ENCODE data around the gene TAS2R19.
"Not testable (repeated sequence)": the region's sequence is repeated elsewhere in the genome, so short reads cannot be mapped to it uniquely, and the experiment has no call there.

Gene TAS2R19, protein sequence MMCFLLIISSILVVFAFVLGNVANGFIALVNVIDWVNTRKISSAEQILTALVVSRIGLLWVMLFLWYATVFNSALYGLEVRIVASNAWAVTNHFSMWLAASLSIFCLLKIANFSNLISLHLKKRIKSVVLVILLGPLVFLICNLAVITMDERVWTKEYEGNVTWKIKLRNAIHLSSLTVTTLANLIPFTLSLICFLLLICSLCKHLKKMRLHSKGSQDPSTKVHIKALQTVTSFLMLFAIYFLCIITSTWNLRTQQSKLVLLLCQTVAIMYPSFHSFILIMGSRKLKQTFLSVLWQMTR

DNA sequence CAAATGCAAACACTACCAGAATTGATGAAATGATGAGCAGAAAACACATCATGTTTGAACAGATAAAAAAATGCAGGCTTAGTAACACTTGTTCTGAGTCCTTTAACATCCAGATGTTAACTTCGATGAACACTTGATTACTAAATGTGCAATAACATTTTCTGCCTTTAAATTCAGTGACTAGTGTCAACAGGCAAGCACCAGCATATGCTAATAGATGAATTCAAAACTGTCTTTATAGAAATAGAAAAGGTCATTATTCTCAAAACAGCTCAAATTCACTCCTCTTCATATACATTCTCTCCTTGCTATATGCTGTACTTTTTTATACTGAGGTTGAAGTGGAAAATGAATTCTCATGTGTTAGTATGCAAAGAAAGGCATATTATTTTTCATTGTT is at the start of gene TAS2R19:
TAS2R19 (minus strand) TSS at position 101 of the 400 bp plus-strand sequence; CDS start at position 52, 49 bp downstream.
- no peak for DNase-seq (ENCODE audit: low read depth in 1 of 2, low spot score in 1 of 2)

DNA sequence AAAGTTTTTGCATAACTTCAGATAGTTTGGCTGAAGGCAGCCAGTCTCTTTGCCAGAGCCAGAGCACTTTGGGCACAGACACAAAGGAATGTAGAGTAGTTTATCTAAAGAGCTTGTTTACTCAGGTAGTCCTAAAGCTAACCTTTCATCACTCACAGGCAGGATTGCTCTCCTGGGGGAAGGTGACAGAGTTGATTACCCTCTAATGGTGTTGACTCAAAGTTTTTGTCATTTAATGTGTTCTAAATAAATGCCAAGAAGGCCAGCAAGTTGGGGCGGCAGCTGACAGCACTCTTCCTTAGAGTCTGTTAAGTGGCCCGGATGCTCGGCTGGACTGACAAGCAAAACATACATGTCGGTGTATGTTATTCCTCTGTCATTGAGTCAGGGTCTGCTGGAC is 49.0 kb upstream of the TAS2R19 start:
- DNase-seq (ENCODE audit: low read depth in 1 of 2, low spot score in 1 of 2) = no peak

DNA sequence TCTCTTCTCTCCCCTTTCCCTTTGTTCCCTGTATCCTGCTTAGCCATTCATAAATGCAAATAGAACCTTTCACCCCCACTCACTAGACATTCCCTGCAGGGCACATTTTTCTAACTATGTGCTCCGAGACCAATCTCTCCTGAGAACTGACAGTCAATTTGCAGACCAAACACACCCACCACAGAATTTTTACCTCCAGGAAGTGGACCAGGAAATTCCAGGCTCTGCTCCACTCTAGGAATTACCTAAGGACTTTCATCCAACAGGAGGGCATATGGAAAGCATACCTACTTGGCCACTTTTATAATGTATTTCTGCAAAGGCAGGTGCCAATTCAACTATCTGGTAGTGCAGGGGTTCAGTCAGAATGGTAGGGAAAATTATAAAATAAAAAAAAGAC is 48.6 kb upstream of the TAS2R19 start:
- DNase-seq (ENCODE audit: low read depth in 1 of 2, low spot score in 1 of 2) = no peak

DNA sequence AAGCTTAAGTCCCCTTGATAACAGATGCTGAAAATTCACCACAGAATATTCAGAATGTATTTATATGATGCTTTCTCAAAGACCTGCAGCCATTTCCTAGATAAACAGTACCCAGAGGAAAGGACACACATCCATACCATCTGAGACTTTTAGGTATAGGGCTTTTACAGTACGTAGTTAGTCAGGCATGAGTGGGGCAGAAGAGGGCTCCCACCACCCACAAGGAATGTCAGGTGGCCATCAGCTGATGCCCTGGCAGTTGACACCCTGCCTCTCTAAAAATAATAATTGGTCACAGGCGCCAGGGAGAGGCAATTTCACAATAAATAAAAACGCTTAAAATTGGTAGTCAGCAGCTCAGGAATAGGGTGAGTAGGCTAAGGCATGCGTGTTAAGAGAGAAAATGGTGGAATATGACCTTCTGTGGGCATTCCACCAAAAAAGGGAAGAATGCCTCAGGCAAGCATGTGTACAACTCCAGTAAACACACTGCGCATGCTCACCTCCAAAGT is 47.5 kb upstream of the TAS2R19 start:
- no peak for DNase-seq (ENCODE audit: low read depth in 1 of 2, low spot score in 1 of 2)

DNA sequence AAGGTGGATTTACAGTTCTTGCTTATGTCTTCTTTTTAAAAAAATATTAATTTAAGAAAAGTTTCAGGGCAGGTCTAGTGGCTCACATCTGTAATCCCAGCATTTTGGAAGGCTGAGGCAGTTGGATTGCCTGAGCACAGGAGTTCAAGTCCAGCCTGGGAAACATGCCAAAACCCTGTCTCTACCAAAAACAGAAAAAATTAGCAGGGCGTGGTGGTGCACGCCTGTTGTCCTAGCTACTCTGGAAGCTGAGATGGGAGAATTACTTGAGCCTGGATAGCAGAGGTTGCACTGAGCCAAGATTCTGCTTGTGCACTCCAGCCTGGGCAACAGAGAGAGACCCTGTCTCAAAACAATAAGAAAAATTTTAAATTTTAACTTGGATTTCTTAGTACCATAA is 45.1 kb upstream of the TAS2R19 start:
- no peak for DNase-seq (ENCODE audit: low read depth in 1 of 2, low spot score in 1 of 2)

DNA sequence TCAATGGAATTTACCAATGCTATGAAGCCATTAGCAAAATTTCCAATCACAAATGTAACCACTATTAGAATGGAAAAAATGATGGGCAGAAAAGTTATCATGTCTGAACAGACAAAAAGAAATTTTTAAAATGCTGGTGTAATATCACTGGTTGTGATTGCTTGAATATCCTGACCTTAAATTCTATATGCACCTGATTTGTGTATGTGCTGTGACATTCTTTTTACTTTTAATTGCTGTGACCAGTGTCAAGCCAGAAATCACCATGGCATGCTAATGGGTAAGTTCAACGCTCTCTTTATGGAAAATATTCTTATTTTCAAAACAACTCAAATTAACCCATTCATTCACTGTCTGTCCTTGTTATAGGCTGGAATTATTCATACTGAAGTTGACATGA is 39.8 kb upstream of the TAS2R19 start, which contains the start of gene TAS2R46:
TAS2R46 (minus strand) TSS at position 101 of the 400 bp plus-strand sequence; CDS start at position 101, 0 bp downstream.
- DNase-seq (ENCODE audit: low read depth in 1 of 2, low spot score in 1 of 2) = not testable (repeated sequence)

DNA sequence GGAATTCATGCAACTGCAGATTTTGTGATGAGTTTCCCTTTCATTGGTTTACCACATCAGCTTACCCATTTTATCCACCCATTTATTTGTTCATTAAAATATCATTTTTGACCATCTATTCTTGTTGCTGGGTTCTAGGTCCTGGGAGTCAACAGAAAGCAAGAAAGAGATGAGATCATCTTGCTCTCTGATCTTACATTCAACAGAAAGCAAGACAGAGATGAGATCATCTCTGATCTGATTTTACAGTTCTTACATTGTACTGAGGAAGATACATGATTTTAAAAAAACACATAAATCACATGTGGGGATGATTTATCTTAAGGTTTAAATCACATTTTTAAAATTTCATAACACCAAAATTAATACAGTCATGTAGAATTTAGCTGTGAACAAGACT is 37.4 kb upstream of the TAS2R19 start:
- DNase-seq (ENCODE audit: low read depth in 1 of 2, low spot score in 1 of 2) = no peak

DNA sequence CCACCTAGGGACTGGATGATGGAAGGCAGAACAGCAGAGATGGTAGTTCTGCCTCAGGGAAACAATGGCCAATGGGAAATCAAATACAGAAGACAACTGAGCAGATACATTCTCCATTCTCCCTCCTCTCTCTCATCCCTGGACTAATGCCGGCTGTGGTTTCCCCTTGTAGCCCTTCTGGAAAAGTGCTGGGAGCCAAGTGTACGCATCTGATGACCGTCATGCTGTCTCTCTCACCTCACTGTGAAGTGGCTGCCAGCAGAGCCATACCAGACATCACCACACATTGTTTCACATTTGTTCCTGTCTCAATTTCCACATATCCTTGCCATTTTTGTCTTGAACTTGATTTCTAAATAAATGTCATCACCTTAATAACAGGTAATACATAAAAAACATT is 36.6 kb upstream of the TAS2R19 start:
- DNase-seq (ENCODE audit: low read depth in 1 of 2, low spot score in 1 of 2) = no peak

DNA sequence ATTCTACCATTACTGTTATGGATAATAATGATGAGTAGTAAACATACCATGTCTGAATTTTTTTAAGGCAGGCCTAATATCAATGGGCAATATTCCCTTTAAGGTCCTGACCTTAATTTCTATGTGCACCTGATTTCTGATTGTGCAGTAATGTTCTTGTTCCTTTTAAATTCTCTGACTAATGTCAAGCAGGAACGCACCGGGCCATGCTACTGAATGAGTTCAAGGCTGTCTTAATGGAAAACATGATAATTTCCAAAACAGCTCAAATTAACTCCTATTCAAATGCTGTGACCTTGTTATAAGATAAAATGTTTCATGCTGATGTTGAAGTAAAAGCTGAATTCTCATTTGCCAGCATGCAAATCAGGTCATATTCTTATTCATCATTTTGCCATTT is 32.9 kb upstream of the TAS2R19 start:
- DNase-seq (ENCODE audit: low read depth in 1 of 2, low spot score in 1 of 2) = no peak

DNA sequence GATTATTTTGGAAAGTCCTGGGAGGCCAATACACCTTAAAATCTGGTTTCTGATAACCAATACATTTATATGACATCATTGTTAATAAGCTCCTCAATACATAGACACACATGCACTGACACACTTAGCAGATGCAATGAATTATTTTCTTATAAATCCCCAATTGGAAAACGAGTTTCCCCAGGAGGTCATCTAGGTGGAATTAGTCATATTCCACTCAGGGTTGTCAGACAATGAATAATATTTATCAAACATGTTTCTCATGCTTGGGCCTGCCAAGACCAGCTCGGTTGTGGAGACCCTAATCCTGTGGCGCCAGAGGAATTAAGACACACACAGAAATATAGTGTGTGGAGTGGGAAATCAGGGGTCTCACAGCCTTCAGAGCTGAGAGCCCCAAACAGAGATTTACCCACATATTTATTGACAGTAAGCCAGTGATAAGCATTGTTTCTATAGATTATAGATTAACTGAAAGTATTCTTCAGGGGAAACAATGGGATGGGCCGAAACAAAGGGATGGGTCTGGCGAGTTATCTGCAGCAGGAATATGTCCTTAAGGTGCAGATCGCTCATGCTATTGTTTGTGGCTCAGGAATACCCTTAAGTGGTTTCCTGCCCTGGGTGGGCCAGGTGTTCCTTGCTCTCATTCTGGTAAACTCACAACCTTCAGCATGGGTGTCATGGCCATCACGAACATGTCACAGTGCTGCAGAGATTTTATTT is 27.5 kb upstream of the TAS2R19 start:
- not testable (repeated sequence) for DNase-seq (ENCODE audit: low read depth in 1 of 2, low spot score in 1 of 2)

DNA sequence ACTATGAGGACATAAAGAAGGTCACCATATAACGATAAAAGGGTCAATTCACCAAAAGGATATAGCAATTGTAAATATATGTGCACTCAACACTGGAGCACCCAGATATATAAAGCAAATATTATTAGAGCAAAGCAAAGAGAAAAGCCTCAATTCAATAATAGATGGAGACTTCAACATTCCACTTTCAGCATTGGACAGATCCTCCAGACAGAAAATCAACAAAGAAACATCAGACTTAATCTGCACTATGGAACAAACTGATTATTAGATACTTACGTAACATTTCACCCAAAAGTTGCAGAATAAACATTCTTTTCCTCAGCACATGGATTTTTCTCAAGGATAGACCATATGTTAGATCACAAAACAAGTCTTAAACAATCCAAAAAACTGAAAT is 18.9 kb upstream of the TAS2R19 start:
- not testable (repeated sequence) for DNase-seq (ENCODE audit: low read depth in 1 of 2, low spot score in 1 of 2)

DNA sequence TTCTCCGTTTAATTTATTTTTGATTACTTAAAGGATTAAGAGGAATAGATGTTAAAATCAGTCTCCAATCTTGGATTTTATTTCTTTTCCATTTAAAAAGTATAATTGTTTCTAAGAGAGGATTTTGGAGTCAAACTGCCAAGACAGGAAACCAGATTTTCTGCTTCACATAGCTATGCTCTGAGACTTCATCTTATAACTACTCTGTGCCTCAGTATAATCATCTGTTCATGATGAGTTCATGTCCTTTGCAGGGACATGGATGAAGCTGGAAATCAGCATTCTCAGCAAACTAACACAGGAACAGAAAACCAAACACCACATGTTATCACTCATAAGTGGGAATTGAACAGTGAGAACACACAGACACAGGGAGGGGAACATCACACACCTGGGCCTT is 17.7 kb upstream of the TAS2R19 start:
- no peak for DNase-seq (ENCODE audit: low read depth in 1 of 2, low spot score in 1 of 2)

DNA sequence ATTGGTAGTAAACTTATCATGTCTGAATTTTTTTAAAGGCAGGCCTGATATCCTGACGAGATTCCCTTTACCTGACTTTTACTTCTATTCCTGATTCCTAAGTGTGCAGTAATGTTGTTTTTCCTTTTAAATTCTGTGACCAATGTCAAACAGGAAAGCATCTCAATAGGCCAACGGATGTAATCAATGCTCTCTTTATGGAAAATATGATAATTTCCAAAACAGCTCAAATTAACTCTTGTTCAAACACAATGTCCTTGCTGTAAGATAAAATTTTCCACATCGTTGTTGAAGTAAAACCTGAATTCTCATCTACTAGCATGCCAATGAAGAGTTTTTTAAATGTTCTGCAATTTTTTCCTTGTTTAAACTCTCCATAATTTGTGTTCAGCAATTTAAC is 16.8 kb upstream of the TAS2R19 start:
- no peak for DNase-seq (ENCODE audit: low read depth in 1 of 2, low spot score in 1 of 2)

DNA sequence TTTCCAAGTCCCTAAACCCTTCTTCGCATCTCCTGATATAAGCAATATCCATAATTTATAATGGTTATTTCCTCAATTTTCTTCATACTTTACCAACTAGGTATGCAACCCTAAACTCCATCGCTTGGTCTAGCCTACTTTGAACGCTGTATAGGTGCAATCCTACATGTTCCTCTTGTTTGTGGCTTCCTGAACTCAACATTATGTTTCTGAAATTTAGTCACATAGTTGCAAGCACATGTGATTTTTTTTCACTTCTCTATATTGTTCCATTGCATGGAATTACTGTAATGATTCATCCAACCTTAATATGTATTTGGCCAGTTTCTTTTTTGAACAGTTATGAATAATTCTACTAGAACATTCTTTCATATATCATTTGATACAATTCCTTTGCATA is 11.5 kb upstream of the TAS2R19 start:
- DNase-seq (ENCODE audit: low read depth in 1 of 2, low spot score in 1 of 2) = not testable (repeated sequence)

DNA sequence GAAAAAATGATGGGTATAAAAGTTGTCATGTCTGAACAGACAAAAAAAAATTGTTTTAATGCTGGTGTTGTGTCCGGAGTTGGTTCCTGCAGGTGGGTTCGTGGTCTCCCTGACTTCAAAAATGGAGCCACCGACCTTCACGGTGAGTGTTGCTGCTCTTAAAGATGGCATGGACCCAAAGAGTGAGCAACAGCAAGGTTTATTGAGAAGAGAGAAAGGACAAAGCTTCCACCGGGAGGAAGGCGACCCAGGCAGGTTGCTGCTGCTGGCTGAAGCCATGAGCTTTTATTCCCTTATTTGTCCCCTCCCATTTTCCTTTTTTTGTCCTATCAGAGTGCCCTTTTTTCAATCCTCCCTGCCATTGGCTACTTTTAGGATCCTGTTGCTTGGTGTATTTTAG is 8.9 kb upstream of the TAS2R19 start, which contains the start of gene TAS2R31:
TAS2R31 (minus strand) TSS at position 101 of the 400 bp plus-strand sequence; CDS start at position 29, 72 bp downstream.
- DNase-seq (ENCODE audit: low read depth in 1 of 2, low spot score in 1 of 2) = no peak

DNA sequence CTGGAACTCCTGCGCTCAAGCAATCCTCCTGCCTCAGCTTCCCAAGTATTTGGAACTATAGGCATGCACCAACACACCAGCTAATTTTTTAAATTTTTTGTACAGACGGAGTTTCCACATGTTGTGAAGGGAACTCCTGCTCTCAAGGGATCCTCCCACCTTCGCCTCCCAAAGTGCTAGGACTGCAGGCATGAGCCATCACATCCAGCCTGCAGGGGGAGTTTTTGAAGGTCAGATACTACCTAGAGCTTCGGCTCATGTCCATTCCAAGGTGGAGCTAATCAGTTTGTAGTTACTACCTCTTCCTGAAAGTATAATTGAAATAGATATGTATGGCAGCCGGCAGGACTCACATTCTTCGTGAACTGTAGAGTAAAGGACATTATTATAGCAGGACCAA is 3.7 kb upstream of the TAS2R19 start:
- no peak for DNase-seq (ENCODE audit: low read depth in 1 of 2, low spot score in 1 of 2)

DNA sequence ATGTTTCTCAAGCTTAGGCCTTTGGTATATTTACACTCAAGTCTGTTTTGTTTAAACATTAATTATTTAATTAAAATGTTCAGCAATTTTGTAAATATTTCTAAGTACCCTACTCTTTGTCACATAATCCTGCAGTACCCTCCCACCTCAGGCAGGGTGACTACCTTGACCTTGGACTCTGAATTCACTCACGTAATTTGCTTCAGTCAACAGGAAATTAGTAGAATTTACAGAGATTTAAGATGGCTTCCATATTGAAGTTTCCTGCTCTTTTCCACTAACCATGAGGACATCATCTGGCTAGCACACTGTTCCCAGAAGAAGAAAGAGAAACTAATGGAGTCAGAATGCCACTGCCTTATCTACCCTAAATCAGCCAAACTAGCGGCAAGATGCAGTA is 967 bp upstream of the TAS2R19 start:
- DNase-seq (ENCODE audit: low read depth in 1 of 2, low spot score in 1 of 2) = no peak

DNA sequence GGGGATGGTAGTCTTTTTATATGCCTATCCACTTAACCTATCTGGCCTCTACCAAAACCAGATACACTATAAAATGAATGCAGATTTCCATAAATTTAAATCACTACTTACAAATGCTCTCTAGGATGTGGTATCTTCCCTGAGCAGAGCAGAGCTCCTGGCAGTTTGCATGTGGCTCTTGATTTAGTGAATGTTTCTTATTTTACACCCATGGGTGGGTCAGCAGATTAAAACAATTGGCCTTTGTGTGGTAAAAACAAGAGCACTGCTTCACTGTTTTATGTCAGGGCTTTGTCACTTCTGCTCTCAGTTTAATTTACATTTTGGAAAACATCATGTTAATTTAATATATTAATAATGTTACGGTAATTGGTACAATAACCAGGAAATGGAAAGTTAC is 5.5 kb downstream of the TAS2R19 start:
- no peak for DNase-seq (ENCODE audit: low read depth in 1 of 2, low spot score in 1 of 2)

DNA sequence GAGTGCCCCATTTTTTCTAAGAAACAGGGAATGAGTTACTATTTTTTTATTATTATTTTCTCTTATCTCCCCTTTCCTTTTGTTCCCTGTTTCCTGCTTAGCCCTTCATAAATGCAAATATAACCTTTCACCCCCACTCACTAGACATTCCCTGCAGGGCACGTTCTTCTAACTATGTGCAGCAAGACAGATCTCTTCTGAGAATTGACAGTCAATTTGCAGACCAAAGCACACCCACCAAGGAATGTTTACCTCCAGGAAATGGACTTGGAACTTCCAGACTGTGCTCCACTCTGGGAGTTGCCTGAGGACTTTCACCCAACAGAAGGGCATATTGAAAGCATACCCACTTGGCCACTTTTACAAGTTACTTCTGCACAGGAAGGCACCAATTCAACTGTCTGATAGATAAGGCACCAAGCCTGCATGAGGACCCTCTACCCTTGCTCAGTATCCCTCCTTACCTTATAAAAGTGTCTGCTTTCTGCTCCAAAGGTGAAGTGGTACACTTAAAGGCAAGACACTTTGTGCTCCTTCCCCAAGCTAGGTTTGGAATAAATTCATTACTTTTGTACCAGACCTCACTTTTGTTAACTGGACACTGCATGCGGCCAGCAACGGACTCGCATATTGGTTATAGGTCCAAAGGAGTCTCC is 6.5 kb downstream of the TAS2R19 start:
- no peak for DNase-seq (ENCODE audit: low read depth in 1 of 2, low spot score in 1 of 2)

DNA sequence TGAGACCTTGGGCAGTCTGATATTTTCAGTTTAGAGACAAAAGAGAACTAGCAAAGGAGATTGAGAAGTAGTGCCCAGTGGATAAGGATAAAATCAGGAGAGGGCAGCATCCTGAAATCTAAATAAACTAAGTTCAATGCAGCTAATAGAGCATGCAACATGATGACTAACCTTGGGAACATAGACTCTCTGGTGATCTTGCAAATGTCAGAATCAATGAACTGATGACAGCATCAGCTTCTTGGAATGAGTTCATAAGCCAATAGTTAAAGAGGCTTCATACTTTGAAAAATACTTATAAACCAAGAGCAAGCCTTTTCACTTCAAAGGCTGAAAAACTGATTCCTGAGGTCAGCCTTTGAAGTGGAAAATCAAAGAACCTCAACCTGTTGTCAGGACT is 8.2 kb downstream of the TAS2R19 start:
- no peak for DNase-seq (ENCODE audit: low read depth in 1 of 2, low spot score in 1 of 2)

DNA sequence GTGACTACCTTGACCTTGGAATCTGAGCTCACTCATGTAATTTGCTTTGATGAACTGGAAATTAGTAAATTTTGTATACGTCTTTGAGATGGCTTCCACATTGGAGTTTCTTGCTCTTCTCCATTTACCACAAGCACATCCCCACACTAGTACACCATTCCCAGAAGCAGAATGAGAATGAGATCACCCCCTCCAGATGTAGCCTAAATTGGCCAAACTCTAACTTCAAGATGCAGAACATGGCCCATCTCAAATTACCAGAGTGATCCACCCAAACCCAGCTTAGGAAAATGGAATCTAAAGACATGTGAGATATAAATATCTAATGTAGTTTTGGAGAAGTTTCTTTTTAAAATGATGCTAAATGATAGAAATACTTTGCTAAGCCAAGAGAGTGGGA is 14.8 kb downstream of the TAS2R19 start:
- DNase-seq (ENCODE audit: low read depth in 1 of 2, low spot score in 1 of 2) = no peak

DNA sequence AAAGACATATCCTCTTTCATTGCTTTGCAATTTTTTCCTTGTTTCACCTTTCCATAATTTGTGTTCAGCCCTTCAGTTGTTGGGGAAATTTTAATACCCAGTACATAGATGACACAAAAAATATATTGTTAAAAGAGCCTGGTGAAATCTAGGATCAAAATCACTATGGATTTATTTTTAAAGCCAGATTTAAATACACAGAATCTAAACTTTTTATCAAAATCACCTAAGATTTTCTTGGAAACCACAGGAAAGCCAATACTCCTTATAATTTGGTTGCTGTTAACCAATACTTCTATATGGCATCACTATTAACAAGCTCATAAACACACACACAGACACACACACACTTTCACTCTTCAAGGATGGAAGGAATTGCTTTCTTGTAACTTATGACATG is 24.2 kb downstream of the TAS2R19 start, which contains the start of gene TAS2R20:
TAS2R20 (minus strand) TSS at position 101 of the 400 bp plus-strand sequence. CDS start 429 bp downstream, outside the sequence.
- no peak for DNase-seq (ENCODE audit: low read depth in 1 of 2, low spot score in 1 of 2)
